ENCODE measurements around the gene TMEM117.

Gene TMEM117

GRCh38 chr12:43835656-43836474, at the start of gene TMEM117:
Gene TMEM117 (plus strand): TSS chr12:43836081.
- peak; percentile 49 for DNase-seq

GRCh38 chr12:43786899-43787693, 48.8 kb upstream of the TMEM117 start:
- no peak for DNase-seq

GRCh38 chr12:43789941-43790340, 45.9 kb upstream of the TMEM117 start:
- no peak for DNase-seq

GRCh38 chr12:43795716-43796280, 40.1 kb upstream of the TMEM117 start:
- no peak for DNase-seq

GRCh38 chr12:43797561-43798217, 38.2 kb upstream of the TMEM117 start:
- DNase-seq, result no peak

- DNase-seq, result no peak
Measured at GRCh38 chr12:43805149-43805859, 30.6 kb upstream of the TMEM117 start.

- peak; percentile 85 for DNase-seq
Measured at GRCh38 chr12:43805860-43806736, 29.8 kb upstream of the TMEM117 start, which contains the start of gene TWF1. Gene TWF1 (minus strand): TSS chr12:43806317. CDS start chr12:43806245, 72 bp downstream.

- DNase-seq, result no peak
Measured at GRCh38 chr12:43806737-43807072, 29.2 kb upstream of the TMEM117 start.

GRCh38 chr12:43807386-43807785, 28.5 kb upstream of the TMEM117 start:
- DNase-seq, result no peak

GRCh38 chr12:43812057-43812456, 23.8 kb upstream of the TMEM117 start:
- DNase-seq, result no peak

GRCh38 chr12:43812926-43813325, 23.0 kb upstream of the TMEM117 start:
- no peak for DNase-seq

- DNase-seq, result no peak
Measured at GRCh38 chr12:43815416-43815815, 20.5 kb upstream of the TMEM117 start.

GRCh38 chr12:43816168-43816567, 19.7 kb upstream of the TMEM117 start:
- DNase-seq, result no peak

- DNase-seq, result no peak
Measured at GRCh38 chr12:43824207-43824775, 11.6 kb upstream of the TMEM117 start.

GRCh38 chr12:43826681-43827080, 9.2 kb upstream of the TMEM117 start:
- DNase-seq, result no peak

GRCh38 chr12:43827093-43827492, 8.8 kb upstream of the TMEM117 start:
- no peak for DNase-seq

GRCh38 chr12:43832463-43833168, 3.3 kb upstream of the TMEM117 start:
- no peak for DNase-seq

- DNase-seq, result no peak
Measured at GRCh38 chr12:43835264-43835655, 621 bp upstream of the TMEM117 start.

GRCh38 chr12:43836475-43836989, 651 bp downstream of the TMEM117 start:
- no peak for DNase-seq

GRCh38 chr12:43840338-43840737, 4.5 kb downstream of the TMEM117 start:
- no peak for DNase-seq

Data from stimulated activated CD4-positive, alpha-beta T cell treated with anti-CD3 and anti-CD28 coated beads, Interleukin-12 subunit alpha, Interleukin-12 subunit beta, amount 100 ng/mL, for 4 hours (primary cell).